Right lobe of liver (tissue), 6 donors: ENCODE measurements around the gene PXDN. TPM values are rescaled to one million over a fixed set of nuclear protein-coding genes. Genes with fewer than 3 reads are reported as not detected.

Experiments
- ATAC-seq, 4 donors: fragments of 200-7000 bp; cut with Tn5 transposase; one replicate each; pipeline ENCODE4 v1.9.1; 2020; ENCODE audit warnings: mild to moderate bottlenecking in 4 of 4, moderate library complexity in 4 of 4
- DNase-seq, 3 donors: peaks; one replicate each; pipeline ENCODE4 v3.0.0-alpha.2; 2020
- H3K27ac ChIP-seq, 3 donors: fragments of 200-600 bp; one replicate each; pipeline ENCODE4 v1.8.0; 2022
- H3K27me3 ChIP-seq, 2 donors: fragments of 200-600 bp; one replicate each; pipeline ENCODE4 v1.8.0; 2022
- H3K36me3 ChIP-seq, 4 donors: fragments of 200-600 bp; sonication (generic) in 1 of 4; one replicate each; pipeline versions ENCODE4 v1.5.1 to v1.8.0; 2017 to 2022; ENCODE audit warnings: control low read depth in 1 of 4
- H3K4me1 ChIP-seq, 4 donors: fragments of 200-600 bp; sonication (generic) in 1 of 4; one replicate each; pipeline versions ENCODE4 v1.5.1 to v1.8.0; 2017 to 2022; ENCODE audit warnings: control low read depth in 1 of 4
- H3K4me3 ChIP-seq, 3 donors: fragments of 200-600 bp; one replicate each; pipeline ENCODE4 v1.8.0; 2022
- H3K9me3 ChIP-seq, 4 donors: fragments of 200-600 bp; sonication (generic) in 1 of 4; one replicate each; pipeline versions ENCODE4 v1.5.1 to v1.8.0; 2017 to 2022; ENCODE audit warnings: control low read depth in 1 of 4
- POLR2A ChIP-seq: fragments of 450-650 bp; IDR thresholded peaks from one replicate; pipeline ENCODE4 v1.6.1; 2017; ENCODE audit warnings: antibody characterized with exemption, mild to moderate bottlenecking
- WGBS: methylation state at CpG from one replicate; pipeline ENCODE4 v1.1.6; 2018; ENCODE audit warnings: low coverage, low lambda C conversion rate; ENCODE audit not compliant: insufficient coverage; ENCODE audit errors: missing lambda C conversion rate; 5-methylcytosine and 5-hydroxymethylcytosine counted together
- intact Hi-C, 2 donors: fragments of 100-400 bp; cut with DNase I; formaldehyde crosslinking; loops; one replicate each; pipeline versions ENCODE4 v1.11.2 to v1.14.1; 2022
- total RNA-seq, 6 experiments: library from RNA; depleted of rRNA in 2 of 6; stranded (reverse); fragments of >200 nt in 2 of 6; fragmentation: NEBNext Ultra II Directional in 3 of 6; extraction: Animal tissue kit (Norgen Biotek cat#: 25700) in 3 of 6; gene quantifications; one replicate each; pipeline versions ENCODE4 v1.1.0 to v1.2.4, GENCODE V29; 2016 to 2023
- TF ChIP-seq, protein P1 (sequence below), 4 donors: fragments of 200-600 bp in 3 of 4; fragments of 450-650 bp in 1 of 4; IDR thresholded peaks; one replicate each; pipeline versions ENCODE4 v1.5.1 to v1.8.0; 2016 to 2022; ENCODE audit warnings: antibody characterized with exemption in 4 of 4, mild to moderate bottlenecking in 2 of 4
- donor health status: DM: no; HTN: yes; CAD: no.
- donor health status: DM: no; HTN: no; CAD: no.
- donor health status: DM: no; HTN: no; CAD: no.
- donor health status: DM: no; HTN: yes; CAD: no.
- donor health status: DM: no; HTN: yes; CAD: no.

PXDN gene
- total RNA-seq, 6 experiments from 2014 or later: 5.5 to 21.0 (median 11.4) TPM

DNA sequence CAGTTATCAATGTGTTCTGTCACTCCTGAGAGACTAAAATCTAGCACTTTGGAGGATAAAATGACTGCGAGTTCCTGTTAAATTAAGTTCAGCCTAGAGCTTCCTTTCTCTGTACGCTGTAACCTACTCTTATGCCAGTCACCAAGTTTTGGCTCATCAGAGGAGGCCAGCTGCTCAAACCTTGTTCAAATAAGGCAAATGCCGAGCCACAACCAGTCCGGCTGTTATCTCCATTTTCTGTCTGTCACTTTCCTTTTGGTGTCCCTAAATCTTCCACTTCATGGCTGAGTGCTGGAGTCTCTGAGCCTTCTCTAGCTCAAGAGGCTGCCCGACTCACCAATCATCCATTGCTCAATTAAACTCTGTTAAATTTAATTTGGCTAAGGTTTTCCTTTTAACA is 33.5 kb upstream of the PXDN start:
- TF ChIP-seq POLR2A: no peak
- TF ChIP-seq, protein P1, sequence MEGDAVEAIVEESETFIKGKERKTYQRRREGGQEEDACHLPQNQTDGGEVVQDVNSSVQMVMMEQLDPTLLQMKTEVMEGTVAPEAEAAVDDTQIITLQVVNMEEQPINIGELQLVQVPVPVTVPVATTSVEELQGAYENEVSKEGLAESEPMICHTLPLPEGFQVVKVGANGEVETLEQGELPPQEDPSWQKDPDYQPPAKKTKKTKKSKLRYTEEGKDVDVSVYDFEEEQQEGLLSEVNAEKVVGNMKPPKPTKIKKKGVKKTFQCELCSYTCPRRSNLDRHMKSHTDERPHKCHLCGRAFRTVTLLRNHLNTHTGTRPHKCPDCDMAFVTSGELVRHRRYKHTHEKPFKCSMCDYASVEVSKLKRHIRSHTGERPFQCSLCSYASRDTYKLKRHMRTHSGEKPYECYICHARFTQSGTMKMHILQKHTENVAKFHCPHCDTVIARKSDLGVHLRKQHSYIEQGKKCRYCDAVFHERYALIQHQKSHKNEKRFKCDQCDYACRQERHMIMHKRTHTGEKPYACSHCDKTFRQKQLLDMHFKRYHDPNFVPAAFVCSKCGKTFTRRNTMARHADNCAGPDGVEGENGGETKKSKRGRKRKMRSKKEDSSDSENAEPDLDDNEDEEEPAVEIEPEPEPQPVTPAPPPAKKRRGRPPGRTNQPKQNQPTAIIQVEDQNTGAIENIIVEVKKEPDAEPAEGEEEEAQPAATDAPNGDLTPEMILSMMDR (IDR thresholded peaks at IDR 0.05): no peak
- no peak for ATAC-seq

DNA sequence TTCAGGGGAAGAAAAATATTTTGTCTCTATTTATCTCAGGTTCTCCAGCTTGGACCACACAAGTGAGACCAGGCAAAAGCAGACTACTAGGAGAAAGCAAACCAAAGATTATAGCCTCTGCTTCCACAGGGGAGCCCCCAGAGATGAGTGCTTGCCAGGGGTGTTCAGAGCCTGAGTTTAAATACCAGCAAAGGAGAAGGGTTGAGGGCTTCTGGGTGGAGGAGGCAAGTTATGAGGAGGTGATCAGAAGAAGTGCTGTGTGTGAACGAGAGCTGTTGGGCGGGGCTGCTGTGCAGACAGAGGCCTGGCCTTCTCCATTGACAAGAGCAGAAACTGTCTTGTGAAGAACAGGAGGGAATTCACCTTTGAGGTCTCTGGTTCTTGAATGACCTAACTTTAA is 32.8 kb upstream of the PXDN start:
- DNase-seq: no peak
- no peak overlapping the region for H3K4me3 ChIP-seq
- no peaks in the 10 kb centered on the region for H3K27me3 ChIP-seq
- intact Hi-C loops: no loop called here
- no peaks in the 10 kb centered on the region for H3K36me3 ChIP-seq
- TF ChIP-seq POLR2A: no peak
- TF ChIP-seq, protein P1 (IDR thresholded peaks at IDR 0.05): no peak
- WGBS: 57% methylated on average over 2 of the region's 2 CpGs
- H3K27ac ChIP-seq: no peak overlapping the region
- ATAC-seq: no peak
- H3K4me1 ChIP-seq: no peaks in the 10 kb centered on the region
- H3K9me3 ChIP-seq: no peaks in the 10 kb centered on the region

More for the DNA sequence above, 33.5 kb upstream of the PXDN start:
- Histone ChIP-seq H3K36me3 (no peaks in the 10 kb centered on the region), H3K4me1 (no peaks in the 10 kb centered on the region), H3K4me3 (no peak overlapping the region), H3K9me3 (no peaks in the 10 kb centered on the region), H3K27me3 (no peaks in the 10 kb centered on the region), H3K27ac (no peak overlapping the region)
- no peak for DNase-seq
- intact Hi-C loops: no loop called here
- WGBS: 55% methylated on average over 5 of the region's 5 CpGs

- Histone ChIP-seq H3K9me3 (no peaks in the 10 kb centered on the region), H3K27me3 (no peaks in the 10 kb centered on the region), H3K4me3 (no peak overlapping the region), H3K36me3 (no peaks in the 10 kb centered on the region), H3K27ac (no peak overlapping the region), H3K4me1 (no peaks in the 10 kb centered on the region)
- intact Hi-C loops: no loop called here
- 51% methylated on average over 4 of the region's 7 CpGs for WGBS
- DNase-seq (no peak), ATAC-seq (no peak)
- TF ChIP-seq POLR2A: no peak
- TF ChIP-seq, protein P1 (IDR thresholded peaks at IDR 0.05): no peak
Observed at GRCh38 chr2:1775511-1776035, 31.3 kb upstream of the PXDN start.

- intact Hi-C loops: no loop called here
- H3K4me1 ChIP-seq: no peaks in the 10 kb centered on the region
- WGBS: 68% methylated on average over 3 of the region's 3 CpGs
- H3K27ac ChIP-seq: no peak overlapping the region
- DNase-seq (no peak), ATAC-seq (no peak)
- H3K9me3 ChIP-seq: no peaks in the 10 kb centered on the region
- H3K27me3 ChIP-seq: no peaks in the 10 kb centered on the region
- no peak for TF ChIP-seq POLR2A
- TF ChIP-seq, protein P1 (IDR thresholded peaks at IDR 0.05): no peak
- no peaks in the 10 kb centered on the region for H3K36me3 ChIP-seq
- H3K4me3 ChIP-seq: no peak overlapping the region
Observed at GRCh38 chr2:1774929-1775328, 30.6 kb upstream of the PXDN start.

- intact Hi-C loops: no loop called here
- no peak for TF ChIP-seq POLR2A
- TF ChIP-seq, protein P1 (IDR thresholded peaks at IDR 0.05): no peak
- ATAC-seq (no peak), DNase-seq (no peak)
- Histone ChIP-seq H3K4me3 (no peak overlapping the region), H3K27ac (no peak overlapping the region), H3K4me1 (no peaks in the 10 kb centered on the region), H3K9me3 (no peaks in the 10 kb centered on the region), H3K27me3 (no peaks in the 10 kb centered on the region), H3K36me3 (no peaks in the 10 kb centered on the region)
- 34% methylated on average over 7 of the region's 7 CpGs for WGBS
Observed at GRCh38 chr2:1773883-1774282, 29.6 kb upstream of the PXDN start.
